H1 (cell line): ENCODE results near the gene SHISAL1. TPM values are rescaled to one million over a fixed set of nuclear protein-coding genes. Genes with fewer than 3 reads are reported as not detected.

Experiments
- CTCF ChIA-PET: fragments of 300-600 bp; sonication (Branson Sonifier 250); formaldehyde crosslinking; loops from one replicate; lab custom pipeline; 2021; ENCODE audit not compliant: partially characterized antibody; lab: Charles Lee
- POLR2A ChIA-PET: fragments of 300-600 bp; sonication (Branson Sonifier 250); formaldehyde crosslinking; loops from one replicate; lab custom pipeline; 2021; ENCODE audit warnings: inconsistent platforms; ENCODE audit not compliant: partially characterized antibody; lab: Charles Lee
- DNase-seq, 2 experiments: peaks; one replicate each; pipeline versions ENCODE4 v3.0.0 to v3.0.0-alpha.2; 2010 to 2022; ENCODE audit warnings: low spot score in 2 of 2, low read depth in 1 of 2, mixed read lengths in 1 of 2
- FAIRE-seq: peaks from 2 replicates; lab custom pipeline; 2011; peaks lifted over from hg19 to GRCh38; lab: Jason Lieb, UNC
- H2AFZ ChIP-seq: 2 replicates; pipeline ENCODE4 v1.8.1; 2012; ENCODE audit warnings: low read length, inconsistent platforms
- H2AK5ac ChIP-seq: 2 replicates; pipeline ENCODE4 v1.6.1; 2013; ENCODE audit warnings: low read depth, low read length
- H2BK120ac ChIP-seq: replicated peaks from 2 replicates; pipeline ENCODE3; 2013; ENCODE audit warnings: low read depth, low read length, inconsistent platforms
- H2BK12ac ChIP-seq: 2 replicates; pipeline ENCODE4 v1.6.1; 2013; ENCODE audit warnings: low read depth, low read length
- H2BK15ac ChIP-seq: 2 replicates; pipeline ENCODE4 v1.6.1; 2013; ENCODE audit warnings: low read length
- H2BK20ac ChIP-seq: 2 replicates; pipeline ENCODE4 v1.6.1; 2013; ENCODE audit warnings: low read length
- H2BK5ac ChIP-seq: 2 replicates; pipeline ENCODE4 v1.6.1; 2013; ENCODE audit warnings: low read depth, low read length
- H3K14ac ChIP-seq: 2 replicates; pipeline ENCODE4 v1.6.1; 2013; ENCODE audit warnings: inconsistent platforms; ENCODE audit not compliant: insufficient read length
- H3K18ac ChIP-seq: 2 replicates; pipeline ENCODE4 v1.6.1; 2013; ENCODE audit warnings: low read length; ENCODE audit errors: extremely low read depth
- H3K23ac ChIP-seq: 2 replicates; pipeline ENCODE4 v1.6.1; 2013; ENCODE audit warnings: inconsistent platforms; ENCODE audit not compliant: insufficient read length
- H3K23me2 ChIP-seq: 2 replicates; pipeline ENCODE4 v1.6.1; 2013; ENCODE audit warnings: low read depth, low read length
- H3K27ac ChIP-seq: 2 replicates; pipeline ENCODE4 v1.6.1; 2011; ENCODE audit warnings: low read depth, low read length, inconsistent platforms
- H3K27me3 ChIP-seq, 4 experiments: replicated peaks in 1 of 4; 1 replicate in 1 of 4; 2 replicates in 3 of 4; pipeline versions ENCODE4 v1.6.1 to v1.8.1; 2011 to 2013; ENCODE audit warnings: low read length in 3 of 4, mild to moderate bottlenecking in 3 of 4, inconsistent platforms in 2 of 4, mixed read lengths in 2 of 4, moderate library complexity in 1 of 4; ENCODE audit not compliant: control insufficient read depth in 3 of 4, insufficient read depth in 3 of 4; ENCODE audit errors: extremely low read depth in 1 of 4
- H3K36me3 ChIP-seq, 4 experiments: 2 replicates each; pipeline versions ENCODE4 v1.6.1 to v1.8.1; 2011 to 2013; ENCODE audit warnings: mild to moderate bottlenecking in 4 of 4, low read length in 3 of 4, moderate library complexity in 2 of 4, control low read depth in 1 of 4, inconsistent platforms in 1 of 4; ENCODE audit not compliant: insufficient read depth in 4 of 4, control insufficient read depth in 2 of 4
- H3K4ac ChIP-seq: replicated peaks from 2 replicates; pipeline ENCODE3; 2013; ENCODE audit warnings: low read length, low read depth, mixed read lengths, inconsistent platforms; ENCODE audit not compliant: insufficient read length
- H3K4me1 ChIP-seq, 4 experiments: replicated peaks in 1 of 4; 1 replicate in 1 of 4; 2 replicates in 3 of 4; pipeline versions ENCODE4 v1.6.1 to v1.8.1; 2011 to 2013; ENCODE audit warnings: low read length in 3 of 4, inconsistent platforms in 2 of 4, mixed read lengths in 1 of 4; ENCODE audit not compliant: insufficient read depth in 4 of 4, control insufficient read depth in 3 of 4
- H3K4me2 ChIP-seq, 2 experiments: 2 replicates each; pipeline versions ENCODE4 v1.6.1 to v1.8.1; 2011 to 2013; ENCODE audit warnings: low read depth in 2 of 2, low read length in 2 of 2, control low read depth in 1 of 2, inconsistent platforms in 1 of 2, mild to moderate bottlenecking in 1 of 2; ENCODE audit not compliant: insufficient read depth in 1 of 2
- H3K4me3 ChIP-seq, 4 experiments: fragments of 200-600, 300-600 bp in 1 of 4; sonication (generic), shearing (Covaris generic), sonication (Bioruptor Twin) in 1 of 4; 2 replicates each; pipeline versions ENCODE4 v1.5.1 to v1.8.1; 2011 to 2016; ENCODE audit warnings: low read length in 4 of 4, low read depth in 3 of 4, control low read depth in 2 of 4, inconsistent platforms in 2 of 4, mild to moderate bottlenecking in 2 of 4, mixed read lengths in 1 of 4, moderate library complexity in 1 of 4; ENCODE audit not compliant: insufficient read depth in 2 of 4; ENCODE audit errors: extremely low read depth in 1 of 4
- H3K56ac ChIP-seq: replicated peaks from 2 replicates; pipeline ENCODE3; 2013; ENCODE audit warnings: low read depth, mild to moderate bottlenecking, mixed read lengths, low read length, inconsistent platforms; ENCODE audit not compliant: insufficient read length
- H3K79me1 ChIP-seq: 2 replicates; pipeline ENCODE4 v1.6.1; 2013; ENCODE audit warnings: low read depth, low read length, control low read depth
- H3K79me2 ChIP-seq, 2 experiments: 2 replicates each; pipeline versions ENCODE4 v1.6.1 to v1.8.1; 2012 to 2013; ENCODE audit warnings: low read length in 2 of 2, mild to moderate bottlenecking in 2 of 2, inconsistent platforms in 1 of 2; ENCODE audit not compliant: insufficient read depth in 2 of 2, control insufficient read depth in 1 of 2
- H3K9ac ChIP-seq, 4 experiments: replicated peaks in 1 of 4; 1 replicate in 1 of 4; 2 replicates in 3 of 4; pipeline versions ENCODE4 v1.6.1 to v1.8.1; 2011 to 2013; ENCODE audit warnings: low read depth in 3 of 4, low read length in 3 of 4, control low read depth in 2 of 4, mild to moderate bottlenecking in 2 of 4, moderate library complexity in 2 of 4, inconsistent platforms in 1 of 4; ENCODE audit errors: extremely low read depth in 1 of 4
- H3K9me3 ChIP-seq, 2 experiments: 2 replicates each; pipeline versions ENCODE4 v1.6.1 to v1.8.1; 2012 to 2013; ENCODE audit warnings: mild to moderate bottlenecking in 2 of 2, moderate library complexity in 2 of 2, control low read depth in 1 of 2, inconsistent platforms in 1 of 2, low read depth in 1 of 2, low read length in 1 of 2, mixed read lengths in 1 of 2; ENCODE audit not compliant: insufficient read depth in 2 of 2
- H4K20me1 ChIP-seq, 2 experiments: replicated peaks in 1 of 2; 2 replicates each; pipeline versions ENCODE3 to v1.8.1; 2011 to 2013; ENCODE audit warnings: inconsistent platforms in 2 of 2, low read length in 2 of 2, mild to moderate bottlenecking in 1 of 2; ENCODE audit not compliant: insufficient read depth in 2 of 2, control insufficient read depth in 1 of 2
- H4K5ac ChIP-seq: 2 replicates; pipeline ENCODE4 v1.6.1; 2013; ENCODE audit warnings: low read length, low read depth, mixed read lengths, inconsistent platforms; ENCODE audit not compliant: insufficient read length
- H4K8ac ChIP-seq: 2 replicates; pipeline ENCODE4 v1.8.0; 2013; ENCODE audit warnings: mild to moderate bottlenecking, moderate library complexity, low read length, inconsistent platforms; ENCODE audit not compliant: insufficient read depth; ENCODE audit errors: extremely low read depth
- H4K91ac ChIP-seq: replicated peaks from 2 replicates; pipeline ENCODE3; 2013; ENCODE audit warnings: low read length, mixed read lengths, inconsistent platforms; ENCODE audit not compliant: insufficient read length
- ASH2L ChIP-seq: fragments of 200-600, 300-600 bp; sonication (generic); IDR thresholded peaks from one replicate; pipeline ENCODE4 v1.7.1; 2017; ENCODE audit warnings: low read length
- CHD1 ChIP-seq: IDR thresholded peaks from 2 replicates; pipeline ENCODE4 v1.6.1; 2012; ENCODE audit warnings: low read depth, low read length, improper control_type of control experiment
- NANOG ChIP-seq: IDR thresholded peaks from 2 replicates; pipeline ENCODE4 v1.6.1; 2011; ENCODE audit warnings: low read length, low read depth, mild to moderate bottlenecking, inconsistent platforms; ENCODE audit not compliant: insufficient read depth, poor library complexity, severe bottlenecking
- POLR2AphosphoS5 ChIP-seq: IDR thresholded peaks from 2 replicates; pipeline ENCODE4 v1.6.1; 2011; ENCODE audit warnings: low read depth, low read length
- SP4 ChIP-seq: IDR thresholded peaks from 2 replicates; pipeline ENCODE4 v1.6.1; 2012; ENCODE audit warnings: low read length, inconsistent platforms
- WGBS, 2 experiments: shearing (Covaris generic) in 1 of 2; methylation state at CpG; one replicate each; pipeline versions ENCODE4 v1.1.6 to v1.1.7; 2013 to 2015; ENCODE audit warnings: low lambda C conversion rate in 2 of 2, mixed read lengths in 2 of 2, inconsistent platforms in 1 of 2, low coverage in 1 of 2, missing lambda C conversion rate in 1 of 2; ENCODE audit not compliant: insufficient replicate concordance in 2 of 2, insufficient coverage in 1 of 2, insufficient read length in 1 of 2; ENCODE audit errors: extremely low coverage in 1 of 2, missing lambda C conversion rate in 1 of 2; 5-methylcytosine and 5-hydroxymethylcytosine counted together
- polyA plus RNA-seq, 7 experiments: library from polyadenylated mRNA; depleted of rRNA in 3 of 7; stranded (reverse) in 5 of 7; unstranded in 2 of 7; fragments of >200 nt in 5 of 7; fragments of 200-250 nt in 2 of 7; gene quantifications; 1 replicate in 5 of 7; 2 replicates in 1 of 7; 4 replicates in 1 of 7; pipeline versions ENCODE4 v1.2.1 to v1.2.3, GENCODE V29; 2011 to 2013; ENCODE audit warnings: missing spikeins in 2 of 7, mixed read lengths in 2 of 7
- total RNA-seq: library from RNA; stranded (reverse); fragmentation: NEBNext Ultra II Directional; extraction: Animal tissue kit (Norgen Biotek cat#: 25700); gene quantifications from 2 replicates; pipeline ENCODE4 v1.2.1, GENCODE V29; 2021

Gene SHISAL1
- total and polyA plus RNA-seq, 2 of the 8 experiments (the other 6 are each of a cell fraction or from before 2014, with no cell fraction given) = 3.7 to 5.8 TPM

GRCh38 chr22:44305888-44306287 is 6.9 kb downstream of the SHISAL1 start:
- Histone ChIP-seq H3K4me2 (no peak overlapping the region), H4K5ac (no peak overlapping the region), H2BK120ac (no peak overlapping the region), H3K23ac (no peak overlapping the region), H3K18ac (no peak overlapping the region), H2BK12ac (no peak overlapping the region), H3K79me1 (no peaks in the 10 kb centered on the region), H3K27me3 (no peaks in the 10 kb centered on the region), H2BK5ac (no peak overlapping the region), H3K79me2 (no peaks in the 10 kb centered on the region), H3K56ac (no peak overlapping the region), H2AFZ (no peak overlapping the region), H2BK15ac (no peak overlapping the region), H3K14ac (no peak overlapping the region), H4K20me1 (no peaks in the 10 kb centered on the region)
- CTCF ChIA-PET = interaction anchor here (0.9 to 1.6 kb wide), 5 partner anchors 39 to 239 kb away, joined by 3 to 7 read pairs (median 4); no protein-coding TSS in a partner anchor
- no peak for DNase-seq
- TF ChIP-seq SP4 (no peak), CHD1 (no peak), ASH2L (no peak), NANOG (no peak), POLR2AphosphoS5 (no peak)
- TF ChIP-seq, all 59 proteins: peak for 0
- H3K4ac ChIP-seq = no peak overlapping the region
- no peak overlapping the region for H3K4me3 ChIP-seq
- no peak overlapping the region for H2BK20ac ChIP-seq
- H3K36me3 ChIP-seq = no peaks in the 10 kb centered on the region
- H4K91ac ChIP-seq = no peak overlapping the region
- POLR2A ChIA-PET = no interaction called here
- no peak overlapping the region for H4K8ac ChIP-seq
- no peaks in the 10 kb centered on the region for H3K9me3 ChIP-seq
- H3K23me2 ChIP-seq = no peaks in the 10 kb centered on the region
- no peak overlapping the region; the same call in 1 of the 2 replicates for H2AK5ac ChIP-seq
- H3K27ac ChIP-seq = no peak overlapping the region
- H3K4me1 ChIP-seq = no peaks in the 10 kb centered on the region; a peak in 2 of 7 replicates
- FAIRE-seq = no peak
- 90% methylated on average over 10 of the region's 10 CpGs; no CpG with 5 or more reads in 1 of the 2 experiments for WGBS, 2 experiments
- no peak overlapping the region for H3K9ac ChIP-seq
